Measurements from ENCODE around the gene CCSER1.

The CCSER1 gene

GRCh38 chr4:90160044-90160443, 32.9 kb downstream of the CCSER1 start:
- Mint-ChIP-seq H3K4me3 (no peak overlapping the region), H3K36me3 (no peaks in the 10 kb centered on the region), H3K9me3 (no peaks in the 10 kb centered on the region), H3K4me1 (no peaks in the 10 kb centered on the region), H3K27ac (no peak overlapping the region)
- ATAC-seq (no peak), DNase-seq (ENCODE audit: low spot score in 2 of 2) (no peak)

GRCh38 chr4:90162566-90162965, 35.4 kb downstream of the CCSER1 start:
- no peak for ATAC-seq
- no peaks in the 10 kb centered on the region for H3K36me3 Mint-ChIP-seq
- H3K9me3 Mint-ChIP-seq: no peaks in the 10 kb centered on the region
- H3K4me1 Mint-ChIP-seq: no peaks in the 10 kb centered on the region
- H3K4me3 Mint-ChIP-seq: no peak overlapping the region
- H3K27ac Mint-ChIP-seq: no peak overlapping the region
- DNase-seq (ENCODE audit: low spot score in 2 of 2): no peak

GRCh38 chr4:90163872-90164271, 36.7 kb downstream of the CCSER1 start:
- Mint-ChIP-seq H3K9me3 (no peaks in the 10 kb centered on the region), H3K4me1 (no peaks in the 10 kb centered on the region), H3K27ac (no peak overlapping the region), H3K4me3 (no peak overlapping the region), H3K36me3 (no peaks in the 10 kb centered on the region)
- DNase-seq (ENCODE audit: low spot score in 2 of 2) (no peak), ATAC-seq (no peak)

DNA sequence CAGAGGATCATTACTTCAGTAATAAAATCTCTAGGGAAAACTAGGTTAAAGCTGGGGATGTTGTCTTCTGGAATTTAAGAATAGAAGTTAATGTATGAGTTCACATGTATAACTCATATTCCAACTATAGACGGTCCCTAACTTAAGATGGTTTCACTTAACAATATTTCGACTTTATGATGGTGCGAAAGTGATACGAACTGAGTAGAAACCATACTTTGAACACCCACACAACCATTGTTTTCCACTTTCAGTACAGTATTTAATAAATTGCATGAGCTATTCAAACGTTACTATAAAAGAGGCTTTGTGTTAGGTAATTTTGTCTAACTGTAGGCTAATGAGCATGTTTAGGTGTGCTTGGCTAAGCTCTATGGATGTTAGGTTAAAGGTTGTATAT, 38.7 kb downstream of the CCSER1 start:
- ATAC-seq: no peak
- DNase-seq (ENCODE audit: low spot score in 2 of 2): no peak
- no peak overlapping the region for H3K27ac Mint-ChIP-seq
- H3K4me1 Mint-ChIP-seq: no peaks in the 10 kb centered on the region
- H3K36me3 Mint-ChIP-seq: no peaks in the 10 kb centered on the region
- peaks cover 8% of the 10 kb centered on the region for H3K9me3 Mint-ChIP-seq
- H3K4me3 Mint-ChIP-seq: no peak overlapping the region

DNA sequence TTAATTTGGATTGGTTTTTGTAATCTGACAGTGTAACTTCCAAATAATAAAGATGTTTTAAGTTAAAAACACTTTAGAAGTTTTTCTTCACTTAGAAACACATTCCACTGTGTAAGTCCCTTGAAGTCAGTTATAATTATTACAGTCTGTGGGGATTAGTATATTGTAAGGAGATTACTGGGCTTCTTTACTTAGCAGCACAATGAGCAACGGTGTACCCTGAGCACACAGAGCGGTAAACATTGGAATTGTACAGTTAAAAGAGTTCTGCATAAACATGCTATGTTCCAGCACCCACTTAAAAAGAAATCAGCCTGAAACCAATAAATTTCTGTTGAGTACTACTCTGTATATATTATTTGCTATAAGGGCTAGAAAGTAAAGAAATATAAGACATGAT, 44.3 kb downstream of the CCSER1 start:
- no peak overlapping the region for H3K27ac Mint-ChIP-seq
- peaks cover 8% of the 10 kb centered on the region for H3K9me3 Mint-ChIP-seq
- no peaks in the 10 kb centered on the region for H3K4me1 Mint-ChIP-seq
- no peak overlapping the region for H3K4me3 Mint-ChIP-seq
- no peaks in the 10 kb centered on the region for H3K36me3 Mint-ChIP-seq
- no peak for DNase-seq (ENCODE audit: low spot score in 2 of 2)
- ATAC-seq: no peak

- no peak overlapping the region for H3K27ac Mint-ChIP-seq
- H3K4me3 Mint-ChIP-seq: no peak overlapping the region
- peaks cover 7% of the 10 kb centered on the region for H3K9me3 Mint-ChIP-seq
- ATAC-seq (no peak), DNase-seq (ENCODE audit: low spot score in 2 of 2) (no peak)
- no peaks in the 10 kb centered on the region for H3K4me1 Mint-ChIP-seq
- H3K36me3 Mint-ChIP-seq: no peaks in the 10 kb centered on the region
These were observed 47.4 kb downstream of the CCSER1 start for GRCh38 chr4:90174621-90175023.

DNA sequence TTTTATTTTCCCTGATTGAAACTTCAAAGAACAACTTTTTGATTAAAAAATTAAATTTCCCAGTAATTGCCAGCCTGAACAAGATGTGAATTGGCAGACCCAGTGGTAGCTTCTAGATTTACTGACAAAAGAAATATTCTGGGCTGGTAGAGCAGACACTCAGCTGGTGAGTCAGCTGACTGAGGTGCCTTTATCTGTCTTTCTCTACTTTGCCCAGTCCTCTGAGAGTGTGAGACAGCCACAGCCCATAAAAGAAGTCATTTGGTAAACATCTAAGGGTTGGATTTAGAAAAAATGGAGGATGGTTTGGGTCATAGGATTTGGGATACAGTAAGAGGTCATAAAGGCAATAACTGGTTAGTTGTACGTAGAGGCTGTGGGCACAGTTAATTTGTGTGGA, 54.5 kb downstream of the CCSER1 start:
- H3K4me3 Mint-ChIP-seq: no peak overlapping the region
- DNase-seq (ENCODE audit: low spot score in 2 of 2) (no peak), ATAC-seq (no peak)
- H3K4me1 Mint-ChIP-seq: no peaks in the 10 kb centered on the region
- peaks cover 2% of the 10 kb centered on the region for H3K9me3 Mint-ChIP-seq
- no peak overlapping the region for H3K27ac Mint-ChIP-seq
- H3K36me3 Mint-ChIP-seq: no peaks in the 10 kb centered on the region

GRCh38 chr4:90183254-90183653, 56.1 kb downstream of the CCSER1 start:
- Mint-ChIP-seq H3K36me3 (no peaks in the 10 kb centered on the region), H3K4me3 (no peak overlapping the region), H3K27ac (no peak overlapping the region), H3K9me3 (peaks cover 2% of the 10 kb centered on the region), H3K4me1 (no peaks in the 10 kb centered on the region)
- ATAC-seq: no peak
- DNase-seq (ENCODE audit: low spot score in 2 of 2): no peak

DNA sequence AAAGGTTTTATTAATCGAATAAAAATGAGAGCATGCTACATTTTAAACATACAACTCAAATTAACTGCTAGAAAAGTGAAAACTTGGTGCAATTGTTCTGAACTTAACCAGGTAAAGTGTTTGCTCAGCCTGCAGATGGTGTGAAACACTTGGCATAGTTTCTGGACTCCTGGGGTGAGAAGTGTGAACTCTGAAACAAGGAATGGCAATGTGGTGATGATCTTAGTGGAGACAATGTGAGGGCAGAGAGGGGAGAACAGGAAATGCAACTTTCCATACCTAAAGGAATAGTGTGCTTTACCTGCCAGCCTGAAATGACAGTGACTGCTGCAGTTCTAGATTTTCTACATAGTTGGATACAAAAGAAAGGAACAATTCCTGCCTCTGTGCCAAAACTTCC, 57.4 kb downstream of the CCSER1 start:
- H3K9me3 Mint-ChIP-seq: peaks cover 2% of the 10 kb centered on the region
- no peak overlapping the region for H3K27ac Mint-ChIP-seq
- H3K4me3 Mint-ChIP-seq: no peak overlapping the region
- ATAC-seq (no peak), DNase-seq (ENCODE audit: low spot score in 2 of 2) (no peak)
- H3K4me1 Mint-ChIP-seq: no peaks in the 10 kb centered on the region
- no peaks in the 10 kb centered on the region for H3K36me3 Mint-ChIP-seq

GRCh38 chr4:90185416-90185815, 58.2 kb downstream of the CCSER1 start:
- Mint-ChIP-seq H3K27ac (no peak overlapping the region), H3K9me3 (peaks cover 2% of the 10 kb centered on the region), H3K4me1 (no peaks in the 10 kb centered on the region), H3K4me3 (no peak overlapping the region), H3K36me3 (no peaks in the 10 kb centered on the region)
- no peak for ATAC-seq
- DNase-seq (ENCODE audit: low spot score in 2 of 2): no peak

- Mint-ChIP-seq H3K9me3 (peaks cover 1% of the 10 kb centered on the region), H3K4me3 (no peak overlapping the region), H3K27ac (no peak overlapping the region), H3K36me3 (no peaks in the 10 kb centered on the region), H3K4me1 (no peaks in the 10 kb centered on the region)
- DNase-seq (ENCODE audit: low spot score in 2 of 2): no peak
- ATAC-seq: no peak
These were observed 59.0 kb downstream of the CCSER1 start for GRCh38 chr4:90186229-90186628.

DNA sequence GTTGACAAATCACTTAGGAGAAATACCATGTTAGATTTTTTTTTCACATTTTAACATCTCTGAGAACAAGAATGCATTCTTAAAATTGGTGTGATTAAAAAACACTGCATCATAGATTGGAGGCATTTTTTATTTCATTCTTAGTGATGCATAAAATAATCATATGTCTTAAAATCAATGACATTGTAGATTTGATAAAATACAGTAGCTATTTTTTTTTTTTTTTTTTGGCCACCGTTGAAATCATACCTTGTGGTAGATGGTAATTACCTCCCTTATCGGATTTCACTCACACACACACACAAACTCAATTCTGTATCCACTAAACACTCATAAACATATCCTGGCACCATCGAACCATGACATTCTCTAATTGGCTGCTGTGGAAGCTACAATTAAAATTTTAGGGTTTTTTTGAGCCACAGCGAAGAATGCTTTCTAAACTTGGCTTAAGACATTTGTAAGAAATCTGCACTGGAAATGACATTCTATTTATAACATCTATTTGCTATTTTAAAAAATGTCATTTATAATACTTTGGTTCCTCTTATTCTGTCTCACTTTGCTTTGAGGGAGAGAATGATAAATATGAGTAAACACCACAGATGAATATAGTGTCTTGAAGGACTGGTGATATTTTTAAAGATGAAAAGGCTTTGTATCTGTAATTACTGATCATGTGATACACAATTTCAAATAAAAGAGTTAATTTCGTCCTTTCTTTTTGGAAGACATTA, 60.1 kb downstream of the CCSER1 start:
- Mint-ChIP-seq H3K36me3 (no peaks in the 10 kb centered on the region), H3K4me3 (no peak overlapping the region), H3K9me3 (no peaks in the 10 kb centered on the region), H3K4me1 (no peaks in the 10 kb centered on the region), H3K27ac (no peak overlapping the region)
- no peak for ATAC-seq
- no peak for DNase-seq (ENCODE audit: low spot score in 2 of 2)

DNA sequence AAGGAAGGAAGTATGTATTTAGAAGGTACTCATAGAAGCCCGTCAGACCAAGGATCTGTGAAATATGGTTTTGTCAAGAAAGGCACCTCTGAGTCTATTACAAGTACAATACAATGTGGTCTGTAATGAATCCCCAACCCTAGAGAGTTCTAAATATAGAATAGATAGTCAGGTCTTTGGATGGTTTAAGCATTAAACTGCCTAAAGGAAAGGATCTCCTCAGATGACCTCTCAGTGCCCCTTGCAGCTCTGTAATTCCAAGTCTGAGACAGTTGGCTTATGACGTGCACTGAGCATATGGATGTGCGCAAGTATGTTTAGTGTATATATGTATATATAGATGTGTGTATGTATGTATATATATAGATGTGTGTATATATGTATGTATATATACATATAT, 62.0 kb downstream of the CCSER1 start:
- Mint-ChIP-seq H3K4me1 (no peaks in the 10 kb centered on the region), H3K4me3 (no peak overlapping the region)

GRCh38 chr4:90189946-90190345, 62.8 kb downstream of the CCSER1 start:
- Mint-ChIP-seq H3K4me3 (no peak overlapping the region), H3K27ac (no peak overlapping the region), H3K36me3 (no peaks in the 10 kb centered on the region), H3K9me3 (no peaks in the 10 kb centered on the region), H3K4me1 (no peaks in the 10 kb centered on the region)
- DNase-seq (ENCODE audit: low spot score in 2 of 2): no peak
- ATAC-seq: no peak

More for the DNA sequence above, 62.0 kb downstream of the CCSER1 start:
- H3K36me3 Mint-ChIP-seq: no peaks in the 10 kb centered on the region
- no peak for DNase-seq (ENCODE audit: low spot score in 2 of 2)
- no peaks in the 10 kb centered on the region for H3K9me3 Mint-ChIP-seq
- ATAC-seq: no peak
- no peak overlapping the region for H3K27ac Mint-ChIP-seq

GRCh38 chr4:90190525-90190924, 63.3 kb downstream of the CCSER1 start:
- Mint-ChIP-seq H3K36me3 (no peaks in the 10 kb centered on the region), H3K4me1 (no peaks in the 10 kb centered on the region)

GRCh38 chr4:90198086-90198847, 71.1 kb downstream of the CCSER1 start:
- Mint-ChIP-seq H3K9me3 (no peaks in the 10 kb centered on the region), H3K36me3 (no peaks in the 10 kb centered on the region), H3K27ac (no peak overlapping the region), H3K4me3 (no peak overlapping the region), H3K4me1 (no peaks in the 10 kb centered on the region)
- DNase-seq (ENCODE audit: low spot score in 2 of 2) (no peak), ATAC-seq (no peak)

More at GRCh38 chr4:90190525-90190924, 63.3 kb downstream of the CCSER1 start:
- DNase-seq (ENCODE audit: low spot score in 2 of 2): no peak
- Mint-ChIP-seq H3K4me3 (no peak overlapping the region), H3K9me3 (no peaks in the 10 kb centered on the region), H3K27ac (no peak overlapping the region)
- ATAC-seq: no peak
